GM21390 (cell line): ENCODE measurements around the gene TMEM255B.
"Not testable (repeated sequence)": the region's sequence is repeated elsewhere in the genome, so short reads cannot be mapped to it uniquely, and the experiment has no call there.

Experiments used
- ATAC-seq: cut with Tn5 transposase; IDR thresholded peaks from one replicate; pipeline ENCODE4 v1.9.1; 2021; ENCODE audit not compliant: unreplicated experiment

Gene TMEM255B

DNA sequence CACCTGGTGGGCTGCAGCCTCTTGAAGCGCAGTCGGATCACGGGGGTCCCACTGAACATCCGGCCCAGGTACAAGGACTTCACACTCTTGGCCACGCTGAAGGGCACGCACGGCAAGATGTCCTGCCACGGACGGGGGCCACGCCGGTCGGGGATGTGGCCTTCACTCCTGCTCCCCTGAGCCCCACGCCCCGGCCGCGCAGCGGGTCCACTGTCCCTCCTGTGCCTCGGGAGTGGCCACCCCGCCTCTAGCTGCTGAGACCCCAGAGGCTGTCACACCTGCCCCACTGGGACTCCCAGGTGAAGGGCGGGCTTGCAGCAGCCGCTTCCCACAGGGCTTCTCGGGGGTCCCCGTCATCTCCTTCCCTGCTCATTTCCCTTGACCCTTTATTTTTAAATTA lies 73.6 kb downstream of the TMEM255B start:
- ATAC-seq: no peak

DNA sequence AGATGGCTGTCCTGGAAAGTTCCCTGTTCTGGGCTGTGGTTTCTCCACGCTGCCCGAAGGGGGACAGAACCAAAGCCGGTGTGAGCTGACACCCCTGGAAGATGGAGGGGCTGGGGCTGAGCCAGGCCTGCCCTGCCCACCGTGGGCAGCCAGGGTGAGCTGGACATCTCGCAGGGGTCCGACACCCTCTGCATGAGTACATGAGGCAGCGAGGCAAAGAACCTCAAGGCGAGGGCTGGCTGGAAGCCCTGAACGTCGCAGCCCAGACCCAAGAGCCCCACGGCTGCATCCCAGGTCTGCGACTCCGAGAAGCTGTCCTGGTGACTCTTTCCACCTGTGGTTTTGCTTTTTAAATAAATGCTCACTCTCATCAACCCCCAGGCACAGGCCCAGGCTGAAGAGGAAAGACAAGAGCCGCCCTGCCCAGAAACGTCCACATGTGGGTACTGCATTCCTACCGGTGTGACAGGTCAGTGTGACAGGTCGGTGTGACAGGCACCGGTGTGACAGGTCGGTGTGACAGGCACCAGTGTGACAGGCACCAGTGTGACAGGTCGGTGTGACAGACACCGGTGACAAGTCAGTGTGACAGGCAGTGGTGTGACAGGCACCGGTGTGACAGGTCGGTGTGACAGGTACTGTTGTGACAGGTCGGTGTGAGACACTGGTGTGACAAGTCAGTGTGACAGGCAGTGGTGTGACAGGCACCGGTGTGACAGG lies 74.2 kb downstream of the TMEM255B start:
- no peak for ATAC-seq

DNA sequence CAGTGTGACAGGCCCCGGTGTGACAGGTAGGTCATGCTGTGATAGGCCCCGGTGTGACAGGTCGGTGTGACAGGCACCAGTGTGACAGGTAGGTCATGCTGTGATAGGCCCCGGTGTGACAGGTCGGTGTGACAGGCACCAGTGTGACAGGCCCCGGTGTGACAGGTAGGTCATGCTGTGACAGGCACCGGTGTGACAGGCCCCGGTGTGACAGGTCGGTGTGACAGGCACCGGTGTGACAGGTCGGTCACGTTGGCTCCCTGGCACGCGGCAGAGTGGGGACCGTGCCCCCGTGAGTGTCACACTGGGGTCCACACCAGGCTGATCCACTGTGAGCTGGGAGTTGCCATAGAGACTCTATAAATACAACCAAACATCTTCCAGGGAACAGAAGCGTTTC lies 75.0 kb downstream of the TMEM255B start:
- not testable (repeated sequence) for ATAC-seq

DNA sequence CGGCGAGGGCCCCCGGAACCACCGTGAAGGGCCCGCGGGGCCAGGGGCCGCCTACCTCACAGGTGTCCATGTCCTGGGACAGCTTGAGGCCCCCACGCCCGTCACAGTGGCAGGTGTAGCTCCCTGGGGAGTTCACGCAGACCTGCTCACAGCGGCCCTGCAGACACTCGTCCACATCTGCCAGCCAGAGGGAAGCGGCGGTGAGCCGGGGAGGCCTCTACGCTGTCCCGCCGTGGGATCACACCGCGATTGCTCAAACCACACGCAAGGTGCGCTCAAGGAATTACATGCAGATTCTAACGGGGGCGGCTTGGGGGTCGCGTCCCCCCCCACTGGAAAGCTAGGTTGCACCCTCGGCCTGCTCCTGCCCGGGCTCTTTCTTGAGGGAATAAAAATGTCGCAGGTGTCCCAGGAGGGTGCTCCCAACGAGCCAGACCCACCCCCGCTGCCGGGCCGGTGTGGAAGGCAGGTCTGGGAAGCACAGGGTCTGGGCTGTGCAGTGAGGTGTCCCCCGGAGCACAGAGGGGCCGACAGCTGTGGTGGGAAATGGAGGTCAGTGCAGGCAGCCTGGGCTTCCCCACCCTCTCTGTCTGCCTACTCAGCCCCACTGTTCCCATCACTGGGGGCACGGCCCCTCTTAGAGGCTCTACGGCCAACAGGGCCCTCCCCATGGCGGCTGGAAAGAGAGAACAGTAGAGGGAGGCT lies 75.6 kb downstream of the TMEM255B start:
- no peak for ATAC-seq

DNA sequence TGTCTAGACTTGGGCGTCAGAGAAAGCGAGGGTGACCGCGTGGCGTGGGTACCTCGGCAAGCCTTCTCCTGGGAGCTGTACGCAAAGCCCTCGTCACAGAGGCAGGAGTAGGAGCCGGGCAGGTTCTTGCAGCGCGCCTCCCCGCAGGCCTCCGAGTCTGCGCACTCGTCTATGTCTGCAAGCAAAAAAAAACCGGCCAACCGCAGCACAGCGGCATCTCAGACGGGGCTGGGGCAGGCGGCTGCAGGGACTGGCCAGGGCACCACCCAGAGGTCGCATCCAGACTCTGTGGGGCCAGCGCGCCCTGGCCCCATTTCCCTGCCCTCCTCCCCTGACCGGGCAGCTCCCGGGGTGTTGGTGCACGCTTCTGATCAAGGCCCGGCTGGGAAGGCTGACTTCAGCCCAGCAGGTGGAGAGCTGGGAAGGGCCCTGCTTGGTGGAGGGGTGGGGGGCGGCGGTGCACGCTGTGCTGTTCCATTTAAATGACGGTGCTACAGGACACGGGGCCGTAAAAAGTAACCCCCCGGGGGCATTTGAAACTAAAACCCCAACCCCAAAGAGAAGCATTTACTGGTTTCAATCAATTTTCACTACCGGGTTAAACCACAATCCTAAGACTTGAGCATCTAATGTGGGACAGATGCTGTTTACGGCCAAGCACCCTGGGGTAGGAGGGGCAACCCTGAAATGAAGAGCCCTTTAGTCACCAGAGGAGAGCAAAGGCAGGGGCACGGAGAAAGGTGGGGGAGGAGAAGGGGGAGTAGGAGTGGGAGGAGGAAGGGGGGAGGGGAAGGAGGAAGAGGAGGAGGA lies 76.6 kb downstream of the TMEM255B start:
- ATAC-seq: no peak

DNA sequence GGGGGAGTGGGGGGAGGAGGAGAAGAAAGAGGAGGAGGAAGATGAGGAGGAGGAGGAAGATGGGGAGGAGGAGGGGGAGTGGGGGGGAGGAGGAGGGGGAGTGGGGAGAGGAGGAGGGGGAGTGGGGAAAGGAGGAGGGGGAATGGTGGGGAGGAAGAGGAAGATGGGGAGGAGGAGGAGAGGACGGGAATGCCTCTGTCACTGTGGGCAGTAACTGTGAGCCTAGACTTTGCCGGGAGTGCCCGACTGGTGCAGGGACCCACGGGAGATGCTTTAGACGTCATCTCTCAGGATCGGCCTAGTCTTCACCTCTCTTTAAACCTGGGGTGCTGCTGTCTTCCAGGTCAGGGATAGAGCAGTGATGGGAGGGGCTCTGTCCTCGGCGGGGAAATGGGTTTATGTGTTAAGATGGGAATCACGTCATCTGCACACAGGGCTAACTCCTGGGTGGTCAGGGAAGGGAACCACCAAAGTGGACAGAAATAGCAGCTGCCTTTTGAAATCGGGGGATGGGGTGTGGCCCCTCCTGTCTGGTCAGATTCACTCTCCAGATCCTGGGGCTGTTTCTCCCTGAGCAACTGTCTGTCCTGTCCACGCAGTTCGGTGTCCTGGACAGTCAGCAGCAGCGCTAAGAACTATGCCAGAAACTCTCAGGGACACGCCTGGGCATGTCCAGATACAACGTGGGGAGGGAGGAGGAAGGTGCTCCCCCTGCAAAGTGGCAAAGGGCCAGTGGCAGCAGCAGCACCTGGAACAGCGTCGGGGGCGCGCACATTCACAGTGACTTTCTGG lies 77.9 kb downstream of the TMEM255B start:
- no peak for ATAC-seq

DNA sequence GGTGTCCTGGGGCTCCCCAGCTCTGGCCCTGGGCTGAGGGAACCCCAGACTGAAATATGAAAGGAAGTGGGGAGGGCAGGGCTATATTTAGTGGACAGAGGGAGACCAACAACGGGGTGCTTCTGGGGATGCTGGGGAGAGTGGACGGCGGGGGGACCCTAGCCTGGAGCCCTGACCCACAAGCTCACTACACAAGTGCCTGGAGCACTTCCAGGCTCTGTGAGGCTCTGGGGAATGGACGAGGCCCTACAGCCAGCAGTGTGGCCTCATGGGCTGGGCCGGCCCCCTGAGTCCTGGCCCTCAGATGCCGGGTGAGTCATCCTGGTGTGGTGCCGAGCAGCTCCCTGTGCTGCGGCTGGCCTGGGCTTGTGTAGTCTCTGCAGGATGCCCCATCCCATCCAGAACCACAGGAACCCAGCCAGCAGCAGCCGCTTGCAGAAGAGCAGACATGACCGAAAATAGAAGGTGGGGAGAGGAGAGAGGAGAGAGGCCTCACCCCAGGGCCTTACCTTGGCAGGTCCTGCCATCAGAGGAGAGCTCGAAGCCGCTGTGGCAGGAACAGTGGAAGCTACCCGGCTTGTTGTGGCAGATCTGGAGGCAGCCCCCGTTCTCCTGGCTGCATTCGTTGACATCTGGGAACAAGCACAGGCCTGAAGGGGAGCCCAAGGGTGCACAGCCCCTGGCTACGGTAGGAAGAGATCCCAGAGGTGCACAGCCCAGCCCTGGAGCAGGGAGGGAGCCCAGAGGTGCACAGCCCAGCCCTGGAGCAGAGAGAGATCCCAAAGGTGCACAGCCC lies 78.7 kb downstream of the TMEM255B start:
- ATAC-seq: no peak

DNA sequence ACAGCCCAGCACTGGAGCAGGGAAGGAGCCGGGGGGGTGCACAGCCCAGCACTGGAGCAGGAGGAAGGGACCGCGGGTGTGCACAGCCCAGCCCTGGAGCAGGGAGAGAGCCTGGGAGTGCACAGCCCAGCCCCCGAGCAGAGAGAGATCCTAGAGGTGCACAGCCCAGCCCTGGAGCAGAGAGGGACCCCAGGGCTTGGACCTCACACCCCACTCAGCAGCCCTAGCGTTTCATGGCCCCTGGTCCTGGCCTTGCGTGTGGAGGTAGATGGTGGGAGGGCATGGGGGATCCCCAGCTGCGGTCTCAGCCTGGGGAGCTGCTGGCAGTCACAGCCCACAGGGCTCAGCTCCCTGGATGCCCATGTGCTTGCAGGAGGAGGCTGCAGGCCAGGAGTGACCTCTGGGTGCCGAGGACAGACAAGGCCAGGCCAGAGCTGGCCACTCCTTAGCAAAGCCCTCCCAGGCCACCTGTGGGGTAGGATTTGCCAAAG lies 79.7 kb downstream of the TMEM255B start:
- ATAC-seq: no peak

DNA sequence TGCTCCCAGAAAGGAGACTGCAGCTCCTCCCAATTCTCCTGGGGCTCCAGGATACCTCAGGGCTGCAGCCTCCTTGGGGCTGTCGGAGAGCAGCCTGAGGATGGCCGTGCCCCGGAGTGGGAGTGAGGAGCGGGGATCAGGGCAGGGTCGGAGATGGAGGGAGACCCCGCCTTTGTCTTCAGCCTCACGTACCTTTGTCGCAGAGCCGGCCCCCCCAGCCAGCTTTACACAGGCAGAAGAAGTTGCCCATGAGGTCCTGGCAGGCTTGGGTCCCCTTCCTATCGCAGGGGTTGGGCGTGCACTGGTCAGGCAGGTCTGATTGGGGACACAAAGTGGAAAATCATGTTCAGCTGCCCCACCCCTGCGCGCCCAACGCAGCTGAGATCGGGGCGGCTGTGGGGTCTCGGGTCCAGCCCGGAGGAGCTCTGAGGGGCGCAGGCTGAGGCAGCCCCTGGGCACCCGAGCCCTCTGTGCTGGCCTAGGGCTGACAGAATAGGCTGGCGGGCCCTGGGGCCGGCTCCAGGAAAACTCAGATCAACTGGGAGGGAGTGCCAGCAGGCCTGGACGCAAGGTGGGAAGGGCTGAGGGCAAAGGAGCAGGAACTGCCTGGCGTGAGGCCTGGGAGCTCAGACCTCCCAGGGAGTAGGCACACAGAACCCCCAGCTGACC lies 80.6 kb downstream of the TMEM255B start:
- ATAC-seq: no peak

DNA sequence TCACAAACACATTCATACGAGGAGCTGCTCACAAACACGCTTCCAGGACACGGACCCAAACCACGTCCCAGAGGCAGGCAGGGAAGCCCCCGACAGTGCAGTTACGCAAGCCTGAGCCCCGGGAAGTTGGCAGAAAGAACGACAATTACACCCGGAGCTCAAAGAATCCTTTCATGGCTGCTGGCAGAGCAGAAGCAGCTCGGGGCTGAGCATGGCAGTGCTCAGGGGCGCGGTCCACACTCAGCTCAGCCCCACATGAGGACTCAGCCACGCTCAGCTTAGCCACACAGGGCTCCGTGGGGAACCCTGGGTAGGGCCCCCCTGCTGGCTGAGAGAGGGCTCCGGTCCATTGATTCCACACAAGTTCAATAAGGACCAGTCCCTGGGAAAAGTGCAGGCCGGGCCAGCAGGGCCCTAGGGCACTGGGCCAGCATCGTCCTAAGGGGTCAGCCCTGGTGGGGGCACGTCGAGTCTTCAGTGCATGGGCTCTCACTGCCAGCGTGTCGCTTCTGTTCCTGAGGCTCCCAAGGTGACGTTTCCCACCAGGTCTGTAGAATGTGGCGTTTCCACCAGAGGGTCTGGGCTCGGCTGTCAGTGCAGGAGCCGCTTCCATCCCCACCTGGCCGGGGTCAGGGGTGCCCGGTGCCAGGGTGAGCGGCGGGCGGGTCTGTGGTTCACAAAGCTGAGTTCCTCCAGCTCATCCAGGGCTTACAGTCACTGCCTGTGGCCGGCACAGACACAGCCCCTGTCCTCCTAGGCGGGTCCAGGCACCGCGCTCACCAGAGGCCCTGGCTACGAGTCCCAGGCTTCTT lies 81.7 kb downstream of the TMEM255B start:
- no peak for ATAC-seq

DNA sequence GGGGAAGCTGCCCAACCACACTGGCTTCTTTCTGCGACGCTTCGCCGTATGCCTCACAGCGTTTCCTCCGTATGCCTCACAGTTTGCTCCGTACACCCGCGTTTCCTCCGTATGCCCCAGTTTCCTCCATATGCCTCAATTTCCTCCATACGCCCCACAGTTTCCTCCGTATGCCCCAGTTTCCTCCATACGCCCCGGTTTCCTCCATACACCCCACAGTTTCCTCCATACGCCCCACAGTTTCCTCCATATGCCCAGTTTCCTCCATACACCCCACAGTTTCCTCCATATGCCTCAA lies 82.3 kb downstream of the TMEM255B start:
- ATAC-seq: no peak

DNA sequence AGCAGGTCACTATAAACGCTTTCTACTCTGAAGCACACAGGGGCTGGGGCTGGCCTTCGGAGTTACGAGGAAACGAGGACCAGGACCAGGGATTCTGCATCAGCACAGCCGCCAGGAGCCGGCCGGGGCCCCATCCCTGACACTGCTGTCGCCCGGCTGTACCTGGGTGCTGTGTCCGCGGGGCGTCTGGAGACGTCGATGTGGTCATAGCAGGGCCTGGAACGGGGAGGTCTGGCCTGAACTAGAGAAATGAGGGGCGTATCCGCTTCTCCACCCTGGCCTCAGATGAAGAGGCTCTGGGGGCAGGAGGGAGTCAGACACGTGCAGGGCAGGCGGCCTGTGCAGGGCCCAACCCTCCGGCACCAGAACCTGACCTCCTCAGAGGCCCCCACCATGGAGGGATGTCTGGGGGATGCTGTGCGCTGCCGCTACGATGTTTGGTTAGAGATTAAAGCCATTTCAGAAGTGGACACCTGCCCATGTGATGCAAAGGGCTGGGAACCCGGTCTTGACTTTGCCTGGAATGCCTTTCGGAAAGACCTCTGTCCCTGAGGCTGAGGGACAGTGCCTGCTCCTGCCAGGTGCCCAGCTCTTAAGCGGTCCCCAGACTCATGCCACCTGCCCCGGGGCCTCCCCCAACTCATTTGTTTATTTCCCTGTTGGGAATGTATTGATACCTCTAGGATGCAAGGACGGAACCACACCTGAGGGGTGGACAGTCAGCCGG lies 83.5 kb downstream of the TMEM255B start:
- ATAC-seq: no peak

DNA sequence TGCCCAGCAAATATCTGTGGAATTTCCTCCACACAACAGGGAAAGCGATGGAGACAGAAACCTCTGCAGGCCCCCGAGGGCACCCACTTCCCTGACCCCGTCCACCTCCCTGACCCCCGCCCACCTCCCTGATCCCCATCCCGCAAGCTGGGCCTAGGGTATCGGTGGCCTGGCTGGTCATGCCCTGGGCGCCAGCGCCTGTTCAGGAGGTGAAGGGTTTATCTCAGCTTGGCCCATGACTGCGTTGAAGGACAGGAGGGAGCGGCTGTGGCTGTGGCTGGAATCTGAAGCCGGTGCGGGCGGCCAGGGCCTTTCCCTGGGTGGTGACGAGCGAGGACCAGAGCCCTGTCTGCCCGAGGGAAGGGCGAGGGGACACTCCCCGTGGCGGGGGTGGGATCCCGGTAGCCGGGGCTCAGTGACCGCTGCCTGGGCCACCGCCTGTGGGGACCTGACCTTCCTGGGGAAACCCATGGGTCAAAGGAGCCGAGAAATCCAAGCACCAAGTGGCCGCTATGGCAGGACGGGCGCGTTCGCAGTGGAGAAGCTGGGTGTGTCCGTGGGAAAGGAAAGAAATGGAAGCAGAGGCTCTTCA lies 84.1 kb downstream of the TMEM255B start:
- no peak for ATAC-seq

DNA sequence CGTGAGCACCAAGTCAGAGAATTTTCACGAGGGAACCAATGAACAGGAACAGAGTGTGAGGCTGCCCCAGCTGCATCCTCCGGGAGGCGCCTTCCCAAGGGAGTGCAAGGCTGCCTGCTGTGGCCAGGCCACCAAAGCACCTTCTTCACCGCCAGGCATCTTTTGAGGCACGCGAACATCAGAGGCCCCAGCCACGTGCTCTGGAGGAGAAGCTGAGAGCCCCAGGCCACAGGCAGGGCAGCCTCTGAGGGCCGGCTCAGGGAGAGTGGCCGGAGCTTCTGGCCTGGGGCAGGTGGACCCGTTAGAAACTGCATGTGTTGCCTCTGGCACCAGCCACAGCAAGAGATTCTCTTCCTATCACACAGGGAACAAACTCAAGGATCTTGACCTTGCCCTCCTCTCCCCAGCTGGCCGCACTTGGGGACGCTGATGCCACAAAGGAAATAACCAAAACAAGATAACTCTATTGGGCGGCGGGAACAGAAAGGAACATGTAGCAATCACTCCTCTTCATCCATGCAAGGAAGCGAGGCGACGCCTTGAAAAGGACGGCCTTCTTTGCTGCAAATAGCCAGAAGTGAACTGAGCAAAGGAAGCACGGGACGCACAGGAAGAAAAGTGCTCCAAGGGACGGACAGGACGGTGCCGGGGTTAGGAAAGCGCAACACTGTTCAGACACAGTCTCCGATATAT lies 85.0 kb downstream of the TMEM255B start:
- no peak for ATAC-seq

DNA sequence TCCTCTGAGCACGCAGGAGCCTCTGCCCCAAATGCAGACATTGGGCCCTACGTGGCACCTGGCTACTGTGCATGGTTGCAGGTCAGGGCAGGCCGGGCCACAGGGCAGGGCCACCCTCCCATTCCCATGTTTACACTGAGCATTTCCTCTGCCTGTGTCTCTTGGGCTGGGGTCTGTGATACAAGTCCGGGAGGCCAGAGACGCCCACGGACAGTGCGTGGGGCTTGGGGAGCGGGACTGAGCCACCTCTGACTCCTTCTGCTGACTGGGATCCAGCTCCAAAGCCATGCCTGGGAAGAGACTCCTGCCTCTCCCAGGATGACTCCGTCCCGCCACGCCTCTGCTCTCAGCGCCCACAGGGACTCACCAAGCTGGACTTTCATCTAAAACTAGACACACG lies 86.0 kb downstream of the TMEM255B start:
- no peak for ATAC-seq

DNA sequence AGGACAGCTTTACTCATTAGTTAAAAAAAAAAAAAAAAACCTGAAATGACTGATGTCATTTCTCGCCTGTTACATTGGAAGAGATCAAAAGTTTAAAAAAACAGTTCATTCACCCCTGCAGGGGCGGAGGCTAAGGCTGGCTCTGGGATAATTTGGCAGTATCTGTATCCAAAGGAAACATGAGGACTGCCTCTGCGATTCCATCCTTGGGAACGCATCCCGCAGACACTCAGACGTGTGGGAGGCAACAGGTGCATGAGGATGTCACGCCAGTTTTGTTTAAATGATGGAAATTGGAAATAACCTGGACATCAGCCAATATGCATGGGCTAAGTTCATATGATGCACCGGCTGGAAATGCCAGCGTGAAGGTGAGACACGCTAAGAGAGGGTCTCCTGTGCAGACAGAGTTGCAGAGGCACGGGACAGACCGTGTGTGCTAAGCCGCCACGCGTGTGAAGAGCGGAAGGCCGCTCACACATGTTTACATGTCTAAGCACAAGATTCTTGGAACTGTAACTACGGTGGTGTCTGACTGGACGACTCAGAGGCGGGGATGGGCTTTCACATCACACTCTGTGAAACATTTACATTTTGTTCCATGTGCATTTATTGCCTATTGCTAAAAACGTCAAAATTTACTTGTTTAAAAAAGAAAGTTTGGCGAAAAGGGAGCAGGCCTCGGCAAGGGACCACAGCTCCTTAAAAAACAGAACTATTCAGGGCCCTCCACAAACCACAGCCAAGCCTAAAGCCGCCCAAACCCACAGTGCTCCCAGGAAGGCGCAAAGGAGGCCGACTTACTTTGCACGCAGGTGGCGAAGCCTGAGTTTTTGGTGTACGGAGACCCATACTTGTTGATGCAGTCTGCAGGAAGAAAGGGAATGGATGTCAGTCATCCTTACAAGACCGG lies 87.0 kb downstream of the TMEM255B start:
- no peak for ATAC-seq
